H9 (cell line): ENCODE results near the gene MED13L. TPM values are rescaled to one million over a fixed set of nuclear protein-coding genes. Genes with fewer than 3 reads are reported as not detected.

Experiments
- DNase-seq: peaks from one replicate; pipeline ENCODE4 v3.0.0-alpha.2; 2017
- H2AFZ ChIP-seq: one replicate; pipeline ENCODE4 v1.6.1; 2013; ENCODE audit warnings: mild to moderate bottlenecking, low read length, control low read depth, moderate library complexity
- H2AK5ac ChIP-seq: 2 replicates; pipeline ENCODE4 v1.6.1; 2013; ENCODE audit warnings: low read length, control low read depth, mixed read lengths; ENCODE audit not compliant: insufficient read length
- H2BK120ac ChIP-seq: one replicate; pipeline ENCODE4 v1.6.1; 2013; ENCODE audit warnings: low read depth, mild to moderate bottlenecking, low read length, control low read depth, inconsistent platforms; ENCODE audit not compliant: poor library complexity, severe bottlenecking
- H2BK12ac ChIP-seq: 2 replicates; pipeline ENCODE4 v1.6.1; 2013; ENCODE audit warnings: low read length, control low read depth, mixed read lengths, low read depth; ENCODE audit not compliant: insufficient read length
- H2BK15ac ChIP-seq: 2 replicates; pipeline ENCODE4 v1.6.1; 2013; ENCODE audit warnings: low read depth, low read length, control low read depth
- H2BK20ac ChIP-seq: one replicate; pipeline ENCODE4 v1.6.1; 2013; ENCODE audit warnings: low read depth, mild to moderate bottlenecking, low read length, control low read depth, inconsistent platforms; ENCODE audit not compliant: poor library complexity, severe bottlenecking
- H2BK5ac ChIP-seq: 2 replicates; pipeline ENCODE4 v1.6.1; 2013; ENCODE audit warnings: low read length, control low read depth, mixed read lengths; ENCODE audit not compliant: insufficient read length
- H3K14ac ChIP-seq: 2 replicates; pipeline ENCODE4 v1.6.1; 2013; ENCODE audit warnings: low read length, control low read depth; ENCODE audit not compliant: insufficient read depth
- H3K18ac ChIP-seq: 2 replicates; pipeline ENCODE4 v1.6.1; 2013; ENCODE audit warnings: low read depth, mild to moderate bottlenecking, mixed read lengths, low read length, control low read depth; ENCODE audit not compliant: insufficient read length
- H3K23ac ChIP-seq: 2 replicates; pipeline ENCODE4 v1.6.1; 2013; ENCODE audit warnings: low read length, control low read depth, mixed read lengths, low read depth; ENCODE audit not compliant: insufficient read length
- H3K23me2 ChIP-seq: 2 replicates; pipeline ENCODE4 v1.6.1; 2013; ENCODE audit warnings: low read depth, mild to moderate bottlenecking, mixed read lengths, low read length, control low read depth; ENCODE audit not compliant: insufficient read length, poor library complexity, severe bottlenecking
- H3K27ac ChIP-seq: 2 replicates; pipeline ENCODE4 v1.5.1; 2013; ENCODE audit warnings: low read length, control low read depth, mixed read lengths, low read depth; ENCODE audit not compliant: insufficient read length
- H3K27me3 ChIP-seq: 2 replicates; pipeline ENCODE4 v1.6.1; 2013; ENCODE audit warnings: low read length, control low read depth, inconsistent platforms; ENCODE audit not compliant: insufficient read depth
- H3K4ac ChIP-seq: 2 replicates; pipeline ENCODE4 v1.6.1; 2013; ENCODE audit warnings: low read depth, mild to moderate bottlenecking, control low read depth, inconsistent platforms, low read length, moderate library complexity
- H3K4me1 ChIP-seq: 2 replicates; pipeline ENCODE4 v1.6.1; 2013; ENCODE audit warnings: low read length, control low read depth, inconsistent platforms; ENCODE audit not compliant: insufficient read depth
- H3K4me2 ChIP-seq: 2 replicates; pipeline ENCODE4 v1.6.1; 2013; ENCODE audit warnings: low read length, control low read depth, mixed read lengths; ENCODE audit not compliant: insufficient read length, insufficient read depth
- H3K56ac ChIP-seq: 2 replicates; pipeline ENCODE4 v1.6.1; 2013; ENCODE audit warnings: low read depth, mild to moderate bottlenecking, mixed read lengths, low read length, control low read depth; ENCODE audit not compliant: insufficient read length
- H3K79me1 ChIP-seq: 2 replicates; pipeline ENCODE4 v1.6.1; 2013; ENCODE audit warnings: low read depth, mild to moderate bottlenecking, moderate library complexity, low read length, control low read depth, inconsistent platforms; ENCODE audit not compliant: insufficient read depth, poor library complexity, severe bottlenecking
- H3K79me2 ChIP-seq: 2 replicates; pipeline ENCODE4 v1.6.1; 2013; ENCODE audit warnings: low read length, control low read depth, inconsistent platforms; ENCODE audit not compliant: insufficient read depth
- H3K9ac ChIP-seq: 2 replicates; pipeline ENCODE4 v1.6.1; 2013; ENCODE audit warnings: low read length, control low read depth, mixed read lengths; ENCODE audit not compliant: insufficient read length; ENCODE audit errors: extremely low read depth
- H3K9me3 ChIP-seq: one replicate; pipeline ENCODE4 v1.6.1; 2013; ENCODE audit warnings: low read depth, low read length, inconsistent platforms; ENCODE audit not compliant: control insufficient read depth
- H3T11ph ChIP-seq: one replicate; pipeline ENCODE4 v1.6.1; 2013; ENCODE audit warnings: mild to moderate bottlenecking, low read length, control low read depth, inconsistent platforms
- H4K20me1 ChIP-seq: one replicate; pipeline ENCODE4 v1.6.1; 2013; ENCODE audit not compliant: control insufficient read depth, insufficient read length, insufficient read depth
- H4K5ac ChIP-seq: 2 replicates; pipeline ENCODE4 v1.6.1; 2013; ENCODE audit warnings: low read depth, mild to moderate bottlenecking, mixed read lengths, low read length, control low read depth; ENCODE audit not compliant: insufficient read length
- H4K8ac ChIP-seq: replicated peaks from 2 replicates; pipeline ENCODE4 v1.6.1; 2013; ENCODE audit warnings: low read length, control low read depth, mixed read lengths, low read depth; ENCODE audit not compliant: insufficient read length
- H4K91ac ChIP-seq: 2 replicates; pipeline ENCODE4 v1.6.1; 2013; ENCODE audit warnings: low read depth, mild to moderate bottlenecking, moderate library complexity, mixed read lengths, low read length, control low read depth; ENCODE audit not compliant: insufficient read length
- H3K27ac Mint-ChIP-seq, 3 experiments: 2 replicates in 2 of 3; 3 replicates in 1 of 3; pipeline ENCODE4 v1.8.0; 2020 to 2021; ENCODE audit warnings: mixed read lengths in 3 of 3, mild to moderate bottlenecking in 1 of 3, moderate library complexity in 1 of 3
- H3K27me3 Mint-ChIP-seq: 2 replicates; pipeline ENCODE4 v1.8.0; 2021; ENCODE audit warnings: low read depth, mild to moderate bottlenecking, moderate library complexity, mixed read lengths
- H3K36me3 Mint-ChIP-seq, 3 experiments: 2 replicates in 2 of 3; 3 replicates in 1 of 3; pipeline ENCODE4 v1.8.0; 2020 to 2021; ENCODE audit warnings: low read depth in 3 of 3, mixed read lengths in 3 of 3; ENCODE audit not compliant: insufficient read depth in 1 of 3
- H3K4me1 Mint-ChIP-seq, 2 experiments: 2 replicates each; pipeline ENCODE4 v1.8.0; 2020; ENCODE audit warnings: mixed read lengths in 2 of 2
- H3K4me3 Mint-ChIP-seq, 2 experiments: 2 replicates in 1 of 2; 3 replicates in 1 of 2; pipeline ENCODE4 v1.8.0; 2020 to 2021; ENCODE audit warnings: mild to moderate bottlenecking in 2 of 2, mixed read lengths in 2 of 2, moderate library complexity in 1 of 2
- H3K9me3 Mint-ChIP-seq, 2 experiments: 2 replicates in 1 of 2; 3 replicates in 1 of 2; pipeline ENCODE4 v1.8.0; 2020; ENCODE audit warnings: mild to moderate bottlenecking in 2 of 2, mixed read lengths in 2 of 2, moderate library complexity in 1 of 2
- WGBS: extraction: QIAGEN DNeasy Blood & Tissue Kit; methylation state at CpG from one replicate; pipeline ENCODE4 v1.1.7; 2013; ENCODE audit warnings: missing lambda C conversion rate, low lambda C conversion rate, mixed read lengths; ENCODE audit not compliant: insufficient read length; ENCODE audit errors: extremely low coverage; 5-methylcytosine and 5-hydroxymethylcytosine counted together
- total RNA-seq: library from RNA; stranded (reverse); gene quantifications from 2 replicates; pipeline ENCODE4 v1.2.1, GENCODE V29; 2021
- TF ChIP-seq, protein P1 (sequence below): fragments of 200-600 bp; sonication (generic); conservative IDR thresholded peaks from 3 replicates; pipeline ENCODE4 v1.8.0; 2021; ENCODE audit warnings: antibody characterized with exemption, mild to moderate bottlenecking

MED13L gene
- total RNA-seq, 1 experiment from 2014 or later: 52.4 TPM

DNA sequence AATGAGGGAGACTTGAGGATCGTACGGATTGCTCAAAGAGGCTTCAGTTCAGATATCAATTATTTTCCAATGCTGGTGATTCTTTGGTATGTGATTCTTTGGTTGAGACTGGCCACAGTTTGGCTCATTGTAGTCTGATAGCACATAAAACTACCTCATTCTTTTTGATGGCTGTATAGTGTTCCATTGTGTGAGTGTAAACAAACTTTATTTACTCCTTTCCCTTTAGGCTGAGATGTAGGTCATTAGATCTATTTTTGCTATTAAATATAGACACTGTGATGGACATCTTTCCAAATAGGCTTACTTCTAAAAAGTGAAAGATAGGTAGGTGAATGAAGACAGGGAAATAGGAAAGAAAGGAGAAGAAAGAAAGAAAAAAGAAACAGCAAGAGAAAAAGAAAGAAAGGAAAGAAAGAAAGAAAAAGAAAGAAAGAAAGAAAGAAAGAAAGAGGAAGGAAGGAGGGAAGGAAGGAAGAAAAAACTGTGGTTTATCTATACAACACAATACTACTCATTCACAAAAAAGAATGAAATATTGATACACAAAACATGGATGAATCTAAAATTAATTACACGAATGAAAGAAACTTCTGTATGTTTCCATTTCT, 19.8 kb upstream of the MED13L start:
- Mint-ChIP-seq H3K4me1 (peaks cover 34 to 48% of the 10 kb centered on the region in 2 experiments), H3K4me3 (no peak overlapping the region), H3K27me3 (no peaks in the 10 kb centered on the region; the same call in 1 of the 2 replicates), H3K27ac (no peak overlapping the region; a peak in 1 of 7 replicates), H3K9me3 (peaks cover 0 to 4% of the 10 kb centered on the region in 2 experiments; a peak in 3 of 5 replicates), H3K36me3 (no peaks in the 10 kb centered on the region)
- H2BK120ac ChIP-seq: no peak overlapping the region
- no peaks in the 10 kb centered on the region for H3K9me3 ChIP-seq
- H3K27ac ChIP-seq: no peak overlapping the region
- no peak overlapping the region for H3T11ph ChIP-seq
- no peaks in the 10 kb centered on the region for H3K23me2 ChIP-seq
- H3K14ac ChIP-seq: no peak overlapping the region
- no peak overlapping the region for H3K9ac ChIP-seq
- H4K91ac ChIP-seq: no peak overlapping the region
- peaks cover 3% of the 10 kb centered on the region; the same call in 1 of the 2 replicates for H3K4me1 ChIP-seq
- no peak overlapping the region for H3K4ac ChIP-seq
- no peak overlapping the region for H3K23ac ChIP-seq
- no peak overlapping the region for H2BK15ac ChIP-seq
- H4K5ac ChIP-seq: no peak overlapping the region
- H4K8ac ChIP-seq: no peak overlapping the region
- H2BK5ac ChIP-seq: no peak overlapping the region
- no peak overlapping the region for H2AFZ ChIP-seq
- H3K79me2 ChIP-seq: no peaks in the 10 kb centered on the region
- no peaks in the 10 kb centered on the region for H4K20me1 ChIP-seq
- no peak overlapping the region for H3K18ac ChIP-seq
- no peak for DNase-seq
- WGBS: no CpG with 5 or more reads among the region's 3 CpGs
- no peak overlapping the region for H2BK20ac ChIP-seq
- TF ChIP-seq, protein P1, sequence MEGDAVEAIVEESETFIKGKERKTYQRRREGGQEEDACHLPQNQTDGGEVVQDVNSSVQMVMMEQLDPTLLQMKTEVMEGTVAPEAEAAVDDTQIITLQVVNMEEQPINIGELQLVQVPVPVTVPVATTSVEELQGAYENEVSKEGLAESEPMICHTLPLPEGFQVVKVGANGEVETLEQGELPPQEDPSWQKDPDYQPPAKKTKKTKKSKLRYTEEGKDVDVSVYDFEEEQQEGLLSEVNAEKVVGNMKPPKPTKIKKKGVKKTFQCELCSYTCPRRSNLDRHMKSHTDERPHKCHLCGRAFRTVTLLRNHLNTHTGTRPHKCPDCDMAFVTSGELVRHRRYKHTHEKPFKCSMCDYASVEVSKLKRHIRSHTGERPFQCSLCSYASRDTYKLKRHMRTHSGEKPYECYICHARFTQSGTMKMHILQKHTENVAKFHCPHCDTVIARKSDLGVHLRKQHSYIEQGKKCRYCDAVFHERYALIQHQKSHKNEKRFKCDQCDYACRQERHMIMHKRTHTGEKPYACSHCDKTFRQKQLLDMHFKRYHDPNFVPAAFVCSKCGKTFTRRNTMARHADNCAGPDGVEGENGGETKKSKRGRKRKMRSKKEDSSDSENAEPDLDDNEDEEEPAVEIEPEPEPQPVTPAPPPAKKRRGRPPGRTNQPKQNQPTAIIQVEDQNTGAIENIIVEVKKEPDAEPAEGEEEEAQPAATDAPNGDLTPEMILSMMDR: no peak
- H3K4me2 ChIP-seq: no peak overlapping the region
- H3K56ac ChIP-seq: no peak overlapping the region
- H2BK12ac ChIP-seq: no peak overlapping the region
- no peaks in the 10 kb centered on the region for H3K79me1 ChIP-seq
- no peaks in the 10 kb centered on the region for H3K27me3 ChIP-seq
- no peak overlapping the region for H2AK5ac ChIP-seq
